ENCODE measurements around the gene NHSL1.

NHSL1 gene

DNA sequence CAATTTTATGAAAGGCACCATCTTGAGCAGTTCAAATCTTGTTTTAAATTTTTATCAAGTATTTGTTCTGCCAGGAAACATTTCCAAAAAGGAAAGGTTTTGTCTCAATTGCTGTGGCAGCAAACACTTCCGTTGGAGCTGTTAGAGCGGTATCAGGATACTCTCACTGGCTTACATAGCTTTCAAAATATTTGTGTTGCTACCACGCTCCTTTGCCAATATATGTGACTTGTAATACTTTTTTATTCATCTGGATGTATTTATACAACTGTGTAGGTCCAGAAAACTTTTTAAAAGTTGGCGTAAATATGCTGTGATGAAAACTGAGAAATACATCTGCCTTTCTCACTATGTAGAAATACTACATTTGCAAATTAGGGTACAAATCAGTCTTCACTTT, 37.8 kb upstream of the NHSL1 start:
- no peak for DNase-seq
- Histone ChIP-seq H3K9ac (ENCODE audit: low read depth, low read length) (no peak overlapping the region), H3K79me2 (ENCODE audit: insufficient read depth, low read length) (no peaks in the 10 kb centered on the region), H3K4me1 (ENCODE audit: insufficient read depth, low read length) (no peaks in the 10 kb centered on the region), H3K36me3 (ENCODE audit: insufficient read depth, low read length) (no peaks in the 10 kb centered on the region), H3K27me3 (ENCODE audit: insufficient read depth, low read length, poor library complexity) (peaks cover 8% of the 10 kb centered on the region), H4K20me1 (ENCODE audit: insufficient read depth, low read length) (no peaks in the 10 kb centered on the region), H2AFZ (ENCODE audit: low read depth, low read length) (no peak overlapping the region), H3K4me3 (ENCODE audit: low read depth in 1 of 2, low read length in 2 of 2) (no peak overlapping the region), H3K27ac (ENCODE audit: low read length) (no peak overlapping the region), H3K9me3 (ENCODE audit: insufficient read depth, low read length, severe bottlenecking) (no peaks in the 10 kb centered on the region), H3K4me2 (ENCODE audit: insufficient read depth, low read length) (no peak overlapping the region)
- ATAC-seq (ENCODE audit: insufficient read depth, low read depth): no peak
- TF ChIP-seq EZH2 (IDR thresholded peaks at IDR 0.05; ENCODE audit: borderline replicate concordance, low read depth, low read length, severe bottlenecking): no peak
- TF ChIP-seq, protein P1, sequence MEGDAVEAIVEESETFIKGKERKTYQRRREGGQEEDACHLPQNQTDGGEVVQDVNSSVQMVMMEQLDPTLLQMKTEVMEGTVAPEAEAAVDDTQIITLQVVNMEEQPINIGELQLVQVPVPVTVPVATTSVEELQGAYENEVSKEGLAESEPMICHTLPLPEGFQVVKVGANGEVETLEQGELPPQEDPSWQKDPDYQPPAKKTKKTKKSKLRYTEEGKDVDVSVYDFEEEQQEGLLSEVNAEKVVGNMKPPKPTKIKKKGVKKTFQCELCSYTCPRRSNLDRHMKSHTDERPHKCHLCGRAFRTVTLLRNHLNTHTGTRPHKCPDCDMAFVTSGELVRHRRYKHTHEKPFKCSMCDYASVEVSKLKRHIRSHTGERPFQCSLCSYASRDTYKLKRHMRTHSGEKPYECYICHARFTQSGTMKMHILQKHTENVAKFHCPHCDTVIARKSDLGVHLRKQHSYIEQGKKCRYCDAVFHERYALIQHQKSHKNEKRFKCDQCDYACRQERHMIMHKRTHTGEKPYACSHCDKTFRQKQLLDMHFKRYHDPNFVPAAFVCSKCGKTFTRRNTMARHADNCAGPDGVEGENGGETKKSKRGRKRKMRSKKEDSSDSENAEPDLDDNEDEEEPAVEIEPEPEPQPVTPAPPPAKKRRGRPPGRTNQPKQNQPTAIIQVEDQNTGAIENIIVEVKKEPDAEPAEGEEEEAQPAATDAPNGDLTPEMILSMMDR (IDR thresholded peaks at IDR 0.05; ENCODE audit: borderline replicate concordance, extremely low read depth, low read length, poor library complexity, severe bottlenecking): no peak

DNA sequence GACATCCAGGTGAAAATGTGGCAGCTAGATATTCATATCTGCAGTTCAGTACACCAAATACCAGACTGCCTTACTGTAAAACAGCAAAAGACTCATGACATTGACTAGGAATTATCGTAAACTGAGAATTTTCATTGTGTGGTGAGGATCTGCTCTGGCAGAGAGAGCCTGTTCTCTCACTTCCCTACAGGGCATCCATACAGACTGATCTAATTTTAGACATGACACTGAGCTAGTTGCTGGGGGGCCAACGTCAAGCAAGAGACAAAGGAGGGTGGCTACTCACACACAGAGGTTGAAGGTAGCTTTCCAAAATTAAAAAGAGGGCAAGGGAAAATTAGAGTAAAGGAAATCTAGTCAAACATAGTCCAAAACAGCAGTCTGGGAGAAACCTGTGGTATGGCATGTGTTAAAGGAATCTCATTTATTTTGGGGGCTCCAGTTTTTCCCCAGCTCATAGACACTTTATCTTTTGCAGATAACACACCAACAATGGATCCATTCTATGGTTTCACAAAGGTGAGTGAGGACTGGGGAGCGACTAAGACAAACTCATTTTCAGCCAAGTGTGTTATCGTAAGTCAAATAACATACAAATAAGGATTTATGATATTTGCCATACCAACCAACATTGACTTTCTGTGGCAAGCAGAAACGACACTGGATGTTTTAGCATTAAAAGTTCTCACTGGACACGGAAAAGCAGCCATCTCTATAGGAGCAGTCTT, 36.6 kb upstream of the NHSL1 start:
- Histone ChIP-seq H4K20me1 (ENCODE audit: insufficient read depth, low read length) (no peaks in the 10 kb centered on the region), H3K27ac (ENCODE audit: low read length) (no peak overlapping the region), H3K4me2 (ENCODE audit: insufficient read depth, low read length) (no peak overlapping the region), H3K79me2 (ENCODE audit: insufficient read depth, low read length) (no peaks in the 10 kb centered on the region), H3K36me3 (ENCODE audit: insufficient read depth, low read length) (no peaks in the 10 kb centered on the region), H3K27me3 (ENCODE audit: insufficient read depth, low read length, poor library complexity) (peaks cover 4% of the 10 kb centered on the region), H3K4me1 (ENCODE audit: insufficient read depth, low read length) (no peaks in the 10 kb centered on the region), H3K9me3 (ENCODE audit: insufficient read depth, low read length, severe bottlenecking) (no peaks in the 10 kb centered on the region), H2AFZ (ENCODE audit: low read depth, low read length) (no peak overlapping the region), H3K9ac (ENCODE audit: low read depth, low read length) (no peak overlapping the region), H3K4me3 (ENCODE audit: low read depth in 1 of 2, low read length in 2 of 2) (no peak overlapping the region)
- TF ChIP-seq, protein P1 (IDR thresholded peaks at IDR 0.05; ENCODE audit: borderline replicate concordance, extremely low read depth, low read length, poor library complexity, severe bottlenecking): no peak
- no peak for TF ChIP-seq EZH2 (IDR thresholded peaks at IDR 0.05; ENCODE audit: borderline replicate concordance, low read depth, low read length, severe bottlenecking)
- ATAC-seq (ENCODE audit: insufficient read depth, low read depth) (no peak), DNase-seq (no peak)

DNA sequence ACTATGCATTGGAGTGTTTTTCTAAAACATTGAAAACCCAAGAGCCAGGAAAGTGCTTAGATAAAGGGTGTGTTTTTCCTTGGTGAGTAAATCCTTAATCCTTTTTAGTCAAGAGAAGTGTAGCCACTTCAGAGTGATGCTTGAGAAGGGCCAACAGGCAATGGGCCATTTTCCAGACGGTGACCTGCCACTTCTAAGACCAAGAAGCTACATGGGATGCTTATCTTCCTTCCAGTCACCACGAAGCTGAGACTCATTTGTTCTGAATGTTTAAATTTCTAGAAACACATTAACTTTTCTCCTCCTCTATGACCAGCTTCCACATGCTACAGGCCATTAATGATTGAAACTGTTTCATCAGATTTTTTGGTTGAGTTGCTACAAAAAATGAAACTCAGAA, 34.4 kb upstream of the NHSL1 start:
- H3K27ac ChIP-seq (ENCODE audit: low read length): no peak overlapping the region
- no peak overlapping the region for H3K4me2 ChIP-seq (ENCODE audit: insufficient read depth, low read length)
- no peak for TF ChIP-seq EZH2 (IDR thresholded peaks at IDR 0.05; ENCODE audit: borderline replicate concordance, low read depth, low read length, severe bottlenecking)
- TF ChIP-seq, protein P1 (IDR thresholded peaks at IDR 0.05; ENCODE audit: borderline replicate concordance, extremely low read depth, low read length, poor library complexity, severe bottlenecking): no peak
- H3K9ac ChIP-seq (ENCODE audit: low read depth, low read length): no peak overlapping the region
- H3K4me3 ChIP-seq (ENCODE audit: low read depth in 1 of 2, low read length in 2 of 2): no peak overlapping the region
- H3K79me2 ChIP-seq (ENCODE audit: insufficient read depth, low read length): no peaks in the 10 kb centered on the region
- no peak overlapping the region for H2AFZ ChIP-seq (ENCODE audit: low read depth, low read length)
- peaks cover 4% of the 10 kb centered on the region for H3K27me3 ChIP-seq (ENCODE audit: insufficient read depth, low read length, poor library complexity)
- no peak for ATAC-seq (ENCODE audit: insufficient read depth, low read depth)
- no peaks in the 10 kb centered on the region for H4K20me1 ChIP-seq (ENCODE audit: insufficient read depth, low read length)
- H3K4me1 ChIP-seq (ENCODE audit: insufficient read depth, low read length): no peaks in the 10 kb centered on the region
- no peaks in the 10 kb centered on the region for H3K36me3 ChIP-seq (ENCODE audit: insufficient read depth, low read length)
- no peak for DNase-seq
- H3K9me3 ChIP-seq (ENCODE audit: insufficient read depth, low read length, severe bottlenecking): no peaks in the 10 kb centered on the region
